Prostate gland (tissue), 2 donors: Measurements from ENCODE around the gene INO80B. TPM values are rescaled to one million over a fixed set of nuclear protein-coding genes. Genes with fewer than 3 reads are reported as not detected.

Experiments
- DNase-seq: peaks from one replicate; pipeline ENCODE4 v3.0.0-alpha.2; 2019; ENCODE audit warnings: low spot score
- H3K27ac ChIP-seq, 2 donors: fragments of 200-600 bp; sonication (generic); 2 replicates each; pipeline ENCODE4 v1.5.1; 2017 to 2019
- H3K27me3 ChIP-seq: fragments of 200-600 bp; sonication (generic); replicated peaks from 2 replicates; pipeline ENCODE4 v1.5.1; 2019; ENCODE audit not compliant: insufficient read depth
- H3K36me3 ChIP-seq, 2 donors: fragments of 200-600 bp; sonication (generic); 1 replicate in 1 of 2; 2 replicates in 1 of 2; pipeline versions ENCODE4 v1.5.1 to v1.8.1; 2017 to 2019
- H3K4me1 ChIP-seq: fragments of 200-600 bp; sonication (generic); replicated peaks from 2 replicates; pipeline ENCODE4 v1.5.1; 2019
- H3K4me3 ChIP-seq, 2 donors: fragments of 200-600 bp; sonication (generic); 2 replicates each; pipeline ENCODE4 v1.5.1; 2017 to 2019
- H3K9me3 ChIP-seq: fragments of 200-600 bp; sonication (generic); 2 replicates; pipeline ENCODE4 v1.5.1; 2017
- CTCF ChIP-seq, 4 experiments: fragments of 200-600 bp in 2 of 4; fragments of 450-650 bp in 2 of 4; sonication (generic) in 2 of 4; IDR thresholded peaks; 1 replicate in 3 of 4; 2 replicates in 1 of 4; pipeline ENCODE4 v1.5.1; 2016 to 2019; ENCODE audit warnings: antibody characterized with exemption in 4 of 4, mild to moderate bottlenecking in 2 of 4, moderate library complexity in 2 of 4
- POLR2A ChIP-seq: fragments of 450-650 bp; IDR thresholded peaks from one replicate; pipeline ENCODE4 v1.6.1; 2016; ENCODE audit warnings: antibody characterized with exemption, mild to moderate bottlenecking
- POLR2AphosphoS5 ChIP-seq: sonication (generic); formaldehyde crosslinking; IDR thresholded peaks from one replicate; pipeline ENCODE4 v1.6.1; 2017; ENCODE audit warnings: antibody characterized with exemption
- WGBS: methylation state at CpG from one replicate; pipeline ENCODE4 v1.1.5; 2018; 5-methylcytosine and 5-hydroxymethylcytosine counted together
- intact Hi-C: fragments of 100-400 bp; cut with DNase I; formaldehyde crosslinking; loops from one replicate; pipeline ENCODE4 v1.14.2; 2022
- total RNA-seq, 2 donors: library from RNA; depleted of rRNA; stranded (reverse); fragments of >200 nt; gene quantifications; one replicate each; pipeline ENCODE4 v1.1.0, GENCODE V29; 2016

Gene INO80B
- total RNA-seq, 2 donors from 2014 or later, result 28.3 to 46.7 TPM

- intact Hi-C loops, result no loop called here
- WGBS, result 72% methylated on average over 7 of the region's 7 CpGs
- Histone ChIP-seq H3K27me3 (no peaks in the 10 kb centered on the region), H3K27ac (no peak overlapping the region), H3K36me3 (peaks cover 0 to 11% of the 10 kb centered on the region in 2 donors), H3K4me1 (no peaks in the 10 kb centered on the region), H3K9me3 (no peaks in the 10 kb centered on the region), H3K4me3 (no peak overlapping the region)
- no peak for DNase-seq
- TF ChIP-seq POLR2A (no peak), POLR2AphosphoS5 (no peak), CTCF (IDR thresholded peaks at IDR 0.05) (no peak)
Observed at GRCh38 chr2:74425523-74425922, 29.4 kb upstream of the INO80B start.

- intact Hi-C loops, result no loop called here
- Histone ChIP-seq H3K36me3 (peaks cover 0 to 11% of the 10 kb centered on the region in 2 donors), H3K4me3 (no peak overlapping the region), H3K4me1 (no peaks in the 10 kb centered on the region), H3K9me3 (no peaks in the 10 kb centered on the region), H3K27me3 (no peaks in the 10 kb centered on the region), H3K27ac (no peak overlapping the region)
- WGBS, result 85% methylated on average over 14 of the region's 14 CpGs
- TF ChIP-seq POLR2A (no peak), POLR2AphosphoS5 (no peak), CTCF (IDR thresholded peaks at IDR 0.05) (no peak)
- DNase-seq, result no peak
Observed at GRCh38 chr2:74426181-74426758, 28.6 kb upstream of the INO80B start.

DNA sequence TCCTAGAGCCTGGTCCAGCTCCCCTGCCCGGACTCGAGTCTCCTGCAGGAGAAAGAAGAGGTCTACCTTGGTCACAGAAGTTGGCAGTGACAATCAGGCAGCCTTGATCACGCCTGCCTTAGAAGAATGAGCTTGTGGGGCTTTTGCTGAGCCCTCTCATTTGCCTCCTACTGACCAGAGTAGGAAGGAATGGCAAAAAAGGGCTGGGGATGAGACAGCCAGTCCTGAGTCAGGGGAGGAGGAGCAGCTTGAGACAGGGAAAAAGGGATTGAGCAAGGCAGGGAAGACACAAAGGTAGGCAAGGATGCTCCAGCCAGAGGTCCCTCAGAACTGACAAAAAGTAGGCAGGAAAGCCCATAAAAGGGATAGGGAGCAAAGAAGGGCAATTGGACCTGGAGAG is 27.3 kb upstream of the INO80B start:
- TF ChIP-seq CTCF (IDR thresholded peaks at IDR 0.05), result no peak
- no peak for TF ChIP-seq POLR2AphosphoS5
- no peaks in the 10 kb centered on the region for H3K4me1 ChIP-seq
- 68% methylated on average over 3 of the region's 3 CpGs for WGBS
- H3K36me3 ChIP-seq, result peaks cover 0 to 11% of the 10 kb centered on the region in 2 donors
- H3K9me3 ChIP-seq, result no peaks in the 10 kb centered on the region
- intact Hi-C loops, result no loop called here
- no peak for DNase-seq
- no peak overlapping the region for H3K27ac ChIP-seq
- H3K4me3 ChIP-seq, result no peak overlapping the region
- no peaks in the 10 kb centered on the region for H3K27me3 ChIP-seq

- H3K9me3 ChIP-seq, result no peaks in the 10 kb centered on the region
- no peaks in the 10 kb centered on the region for H3K4me1 ChIP-seq
- no peaks in the 10 kb centered on the region for H3K27me3 ChIP-seq
- no peak for DNase-seq
- no peak overlapping the region for H3K4me3 ChIP-seq
- TF ChIP-seq POLR2A, result no peak
- no peak overlapping the region for H3K27ac ChIP-seq
- peaks cover 0 to 11% of the 10 kb centered on the region in 2 donors for H3K36me3 ChIP-seq
- intact Hi-C loops, result no loop called here
- 82% methylated on average over 5 of the region's 5 CpGs for WGBS
Observed at GRCh38 chr2:74428675-74429074, 26.2 kb upstream of the INO80B start.

GRCh38 chr2:74429487-74430451 is 25.1 kb upstream of the INO80B start:
- Histone ChIP-seq H3K36me3 (peaks cover 0 to 11% of the 10 kb centered on the region in 2 donors), H3K4me3 (no peak overlapping the region), H3K4me1 (no peaks in the 10 kb centered on the region), H3K27me3 (no peaks in the 10 kb centered on the region), H3K9me3 (no peaks in the 10 kb centered on the region), H3K27ac (no peak overlapping the region)
- WGBS, result 84% methylated on average over 16 of the region's 18 CpGs
- intact Hi-C loops, result no loop called here
- no peak for TF ChIP-seq POLR2AphosphoS5
- no peak for TF ChIP-seq CTCF (IDR thresholded peaks at IDR 0.05)
- no peak for TF ChIP-seq POLR2A
- no peak for DNase-seq
